Endothelial cell of umbilical vein (primary cell): Measurements from ENCODE around the gene MROH2A. TPM values are rescaled to one million over a fixed set of nuclear protein-coding genes. Genes with fewer than 3 reads are reported as not detected.

ENCODE experiments used
- BruUV-seq: library from RNA; stranded (reverse); fragments of 400-500 nt; replicated peaks from 2 replicates; lab custom pipeline; 2021; lab: Mats Ljungman, UMichigan
- CTCF ChIA-PET: fragments of 300-600, 350-600 bp; sonication (Branson Sonifier 250); formaldehyde crosslinking; loops from one replicate; lab custom pipeline; 2021; ENCODE audit warnings: antibody characterized with exemption, inconsistent platforms; lab: Charles Lee
- POLR2A ChIA-PET: fragments of 300-600, 350-600 bp; sonication (Branson Sonifier 250); formaldehyde crosslinking; loops from one replicate; lab custom pipeline; 2021; ENCODE audit warnings: antibody characterized with exemption, inconsistent platforms; lab: Charles Lee
- DNase-seq: peaks from one replicate; pipeline ENCODE4 v3.0.0-alpha.2; 2011; ENCODE audit warnings: low read depth, low spot score
- FAIRE-seq: peaks from 2 replicates; lab custom pipeline; 2011; peaks lifted over from hg19 to GRCh38; lab: Jason Lieb, UNC
- H2AFZ ChIP-seq: 2 replicates; pipeline ENCODE4 v1.6.0; 2012; ENCODE audit warnings: low read depth, low read length, control low read depth, inconsistent platforms
- H3K27ac ChIP-seq: 2 replicates; pipeline ENCODE4 v1.5.1; 2011; ENCODE audit warnings: low read depth, mild to moderate bottlenecking, control low read depth, low read length, moderate library complexity; ENCODE audit not compliant: insufficient read depth
- H3K27me3 ChIP-seq, 2 experiments: 2 replicates each; pipeline versions ENCODE4 v1.6.0 to v1.6.1; 2011; ENCODE audit warnings: low read length in 2 of 2, mixed read lengths in 1 of 2; ENCODE audit not compliant: control insufficient read depth in 2 of 2, insufficient read depth in 2 of 2
- H3K36me3 ChIP-seq, 2 experiments: 2 replicates in 1 of 2; 3 replicates in 1 of 2; pipeline ENCODE4 v1.5.1; 2011; ENCODE audit warnings: low read length in 2 of 2, mild to moderate bottlenecking in 1 of 2, moderate library complexity in 1 of 2; ENCODE audit not compliant: control insufficient read depth in 2 of 2, insufficient read depth in 2 of 2; ENCODE audit errors: extremely low read depth in 1 of 2
- H3K4me1 ChIP-seq: 3 replicates; pipeline ENCODE4 v1.5.1; 2011; ENCODE audit warnings: mild to moderate bottlenecking, low read length; ENCODE audit not compliant: control insufficient read depth, insufficient read depth; ENCODE audit errors: extremely low read depth
- H3K4me2 ChIP-seq: 2 replicates; pipeline ENCODE4 v1.6.1; 2011; ENCODE audit warnings: low read length, control low read depth, mixed read lengths; ENCODE audit not compliant: insufficient read depth
- H3K4me3 ChIP-seq, 3 experiments: fragments of 200-600 bp in 1 of 3; sonication (generic), shearing (Covaris generic) in 1 of 3; replicated peaks in 1 of 3; 2 replicates each; pipeline ENCODE4 v1.5.1; 2011 to 2016; ENCODE audit warnings: control low read depth in 3 of 3, low read length in 3 of 3, mild to moderate bottlenecking in 2 of 3, inconsistent platforms in 1 of 3, low read depth in 1 of 3, moderate library complexity in 1 of 3; ENCODE audit not compliant: insufficient read depth in 1 of 3
- H3K79me2 ChIP-seq: 2 replicates; pipeline ENCODE4 v1.6.0; 2012; ENCODE audit warnings: low read length, inconsistent platforms; ENCODE audit not compliant: control insufficient read depth, insufficient read depth
- H3K9ac ChIP-seq: replicated peaks from 2 replicates; pipeline ENCODE3; 2011; ENCODE audit warnings: low read length, control low read depth; ENCODE audit not compliant: insufficient read depth; ENCODE audit errors: extremely low read depth
- H3K9me1 ChIP-seq: replicated peaks from 3 replicates; pipeline ENCODE4 v1.6.0; 2011; ENCODE audit warnings: mild to moderate bottlenecking, low read length; ENCODE audit not compliant: control insufficient read depth, insufficient read depth; ENCODE audit errors: extremely low read depth
- H3K9me3 ChIP-seq: replicated peaks from 2 replicates; pipeline ENCODE4 v1.5.1; 2012; ENCODE audit warnings: low read length, inconsistent platforms; ENCODE audit not compliant: control insufficient read depth, insufficient read depth
- H4K20me1 ChIP-seq: replicated peaks from 2 replicates; pipeline ENCODE3; 2011; ENCODE audit warnings: mild to moderate bottlenecking, low read length; ENCODE audit not compliant: control insufficient read depth, insufficient read depth; ENCODE audit errors: extremely low read depth
- CTCF ChIP-seq, 2 donors: IDR thresholded peaks; 1 replicate in 1 of 2; 2 replicates in 1 of 2; pipeline ENCODE4 v1.5.1; 2011; ENCODE audit warnings: low read length in 2 of 2, mild to moderate bottlenecking in 2 of 2, moderate library complexity in 2 of 2, control low read depth in 1 of 2, inconsistent platforms in 1 of 2, low read depth in 1 of 2; ENCODE audit not compliant: insufficient read depth in 1 of 2; ENCODE audit errors: extremely low read depth in 1 of 2
- EZH2 ChIP-seq: IDR thresholded peaks from 2 replicates; pipeline ENCODE4 v1.6.1; 2012; ENCODE audit warnings: borderline replicate concordance, low read depth, mild to moderate bottlenecking, moderate library complexity, low read length, inconsistent platforms; ENCODE audit not compliant: severe bottlenecking
- FOS ChIP-seq: IDR thresholded peaks from 2 replicates; pipeline ENCODE4 v1.6.1; 2011; ENCODE audit warnings: mild to moderate bottlenecking, low read length, moderate library complexity, borderline replicate concordance; ENCODE audit not compliant: insufficient read depth
- GATA2 ChIP-seq: IDR thresholded peaks from 2 replicates; pipeline ENCODE4 v1.7.0; 2011; ENCODE audit warnings: low read depth, mild to moderate bottlenecking, moderate library complexity, mixed read lengths, low read length; ENCODE audit not compliant: insufficient read length, insufficient read depth
- JUN ChIP-seq: IDR thresholded peaks from 2 replicates; pipeline ENCODE4 v1.6.1; 2011; ENCODE audit warnings: borderline replicate concordance, low read depth; ENCODE audit not compliant: insufficient read length, insufficient read depth
- MYC ChIP-seq: IDR thresholded peaks from one replicate; pipeline ENCODE4 v1.6.1; 2011; ENCODE audit warnings: mild to moderate bottlenecking, low read depth, low read length
- POLR2AphosphoS5 ChIP-seq: IDR thresholded peaks from 2 replicates; pipeline ENCODE4 v1.6.1; 2012; ENCODE audit warnings: low read depth, mild to moderate bottlenecking, control low read depth, low read length, moderate library complexity; ENCODE audit not compliant: insufficient read depth
- dilution Hi-C: fragments of 300-500 bp; cut with MboI; formaldehyde crosslinking; loops from one replicate; pipeline ENCODE4 v1.15.0; 2019; ENCODE audit warnings: low sequenced_read_pairs; ENCODE audit not compliant: extremely low pct_ligation_motif_present
- intact Hi-C: fragments of 100-400 bp; cut with micrococcal nuclease; formaldehyde crosslinking; loops from one replicate; pipeline ENCODE4 v1.10.0; 2022
- polyA plus RNA-seq, 4 experiments: library from polyadenylated mRNA; depleted of rRNA in 3 of 4; stranded (reverse) in 3 of 4; unstranded in 1 of 4; fragments of >200 nt; gene quantifications; 2 replicates each; pipeline versions ENCODE4 v1.2.1 to v1.2.3, GENCODE V29; 2011 to 2012; ENCODE audit warnings: missing spikeins in 1 of 4
- total RNA-seq: library from RNA; stranded (reverse); gene quantifications from 2 replicates; pipeline ENCODE4 v1.2.3, GENCODE V29; 2021
- TF ChIP-seq, protein P1 (sequence below): IDR thresholded peaks from 2 replicates; pipeline ENCODE4 v1.6.1; 2011; ENCODE audit not compliant: insufficient read depth, insufficient read length

MROH2A gene
- total and polyA plus RNA-seq, 2 donors (not counting 3 experiments of a cell fraction or from before 2014, with no cell fraction given): not detected

- Histone ChIP-seq H3K9me1 (no peaks in the 10 kb centered on the region), H3K79me2 (no peaks in the 10 kb centered on the region), H4K20me1 (no peaks in the 10 kb centered on the region), H3K4me3 (no peak within 1 kb of the TSS), H3K4me2 (no peak within 1 kb of the TSS), H3K4me1 (no peaks in the 10 kb centered on the region), H3K9ac (no peak within 1 kb of the TSS), H3K27me3 (peaks cover 1 to 6% of the 10 kb centered on the region in 2 experiments), H3K36me3 (no peaks in the 10 kb centered on the region), H3K27ac (no peak within 1 kb of the TSS), H2AFZ (no peak within 1 kb of the TSS), H3K9me3 (no peaks in the 10 kb centered on the region)
- DNase-seq (no peak), FAIRE-seq (no peak)
- no peak for TF ChIP-seq GATA2
- no peak for TF ChIP-seq POLR2AphosphoS5
- no peak for TF ChIP-seq EZH2
- TF ChIP-seq CTCF (IDR thresholded peaks at IDR 0.05; ENCODE audit: extremely low read depth in 1 of 2, insufficient read depth in 1 of 2, low read depth in 1 of 2, low read length in 2 of 2): no peak
- TF ChIP-seq FOS: no peak
- TF ChIP-seq, protein P1, sequence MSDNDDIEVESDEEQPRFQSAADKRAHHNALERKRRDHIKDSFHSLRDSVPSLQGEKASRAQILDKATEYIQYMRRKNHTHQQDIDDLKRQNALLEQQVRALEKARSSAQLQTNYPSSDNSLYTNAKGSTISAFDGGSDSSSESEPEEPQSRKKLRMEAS: no peak
- no peak for TF ChIP-seq JUN
- no peak for TF ChIP-seq MYC
- BruUV-seq: no TSS peak
- ChIA-PET POLR2A (no interaction called here), CTCF (no interaction called here)
- dilution Hi-C loops: no loop called here
- intact Hi-C loops: no loop called here
Measured at GRCh38 chr2:233760043-233760442, 18.1 kb upstream of the MROH2A start, which contains the start of gene UGT1A1. Gene UGT1A1, plus strand, starts transcription at chr2:233760270. Its CDS starts 18 bp downstream, at chr2:233760288.
